Transverse colon (tissue), 4 donors: ENCODE data around the gene PNRC1. TPM values are rescaled to one million over a fixed set of nuclear protein-coding genes. Genes with fewer than 3 reads are reported as not detected.

Source experiments
- DNase-seq: peaks from one replicate; pipeline ENCODE4 v3.0.0-alpha.2; 2019
- H3K27ac ChIP-seq, 4 donors: fragments of 200-600 bp; sonication (generic); 2 replicates each; pipeline ENCODE4 v1.5.1; 2016 to 2018; ENCODE audit warnings: inconsistent platforms in 4 of 4
- H3K27me3 ChIP-seq: fragments of 200-600 bp; sonication (generic); 2 replicates; pipeline ENCODE4 v1.5.1; 2017; ENCODE audit warnings: inconsistent platforms
- H3K36me3 ChIP-seq, 4 donors: fragments of 200-600 bp; sonication (generic); 2 replicates each; pipeline ENCODE4 v1.5.1; 2017 to 2019; ENCODE audit warnings: inconsistent platforms in 4 of 4
- H3K4me1 ChIP-seq, 4 donors: fragments of 200-600 bp; sonication (generic); 2 replicates each; pipeline ENCODE4 v1.5.1; 2017 to 2020; ENCODE audit warnings: inconsistent platforms in 4 of 4
- H3K4me3 ChIP-seq, 4 donors: fragments of 200-600 bp; sonication (generic); 1 replicate in 1 of 4; 2 replicates in 3 of 4; pipeline versions ENCODE4 v1.5.1 to v1.6.1; 2017 to 2019; ENCODE audit warnings: inconsistent platforms in 4 of 4
- H3K9me3 ChIP-seq, 2 donors: fragments of 200-600 bp; sonication (generic); 2 replicates each; pipeline ENCODE4 v1.5.1; 2017 to 2019; ENCODE audit warnings: inconsistent platforms in 2 of 2
- CTCF ChIP-seq, 5 experiments: fragments of 200-600 bp in 3 of 5; fragments of 450-650 bp in 2 of 5; sonication (generic) in 3 of 5; IDR thresholded peaks; 1 replicate in 2 of 5; 2 replicates in 3 of 5; pipeline ENCODE4 v1.5.1; 2016 to 2017; ENCODE audit warnings: antibody characterized with exemption in 5 of 5, inconsistent platforms in 3 of 5, mild to moderate bottlenecking in 2 of 5, moderate library complexity in 1 of 5
- EP300 ChIP-seq: sonication (generic); formaldehyde crosslinking; IDR thresholded peaks from one replicate; pipeline ENCODE4 v1.6.1; 2017; ENCODE audit warnings: antibody characterized with exemption, low read depth
- POLR2A ChIP-seq: fragments of 450-650 bp; IDR thresholded peaks from one replicate; pipeline ENCODE4 v1.6.1; 2016; ENCODE audit warnings: antibody characterized with exemption, mild to moderate bottlenecking, moderate library complexity
- POLR2AphosphoS5 ChIP-seq, 3 donors: sonication (generic); formaldehyde crosslinking; IDR thresholded peaks; one replicate each; pipeline ENCODE4 v1.6.1; 2016; ENCODE audit warnings: antibody characterized with exemption in 3 of 3
- WGBS, 2 donors: methylation state at CpG; one replicate each; pipeline ENCODE4 v1.1.5; 2018; ENCODE audit warnings: low coverage in 1 of 2; 5-methylcytosine and 5-hydroxymethylcytosine counted together
- in situ Hi-C, 4 donors: fragments of 200-750 bp; cut with MboI; loops; one replicate each; pipeline versions ENCODE4 v1.15.0 to v1.15.1; 2017; ENCODE audit warnings: low sequenced_read_pairs in 3 of 4, low pct_ligation_motif_present in 1 of 4, low pct_unique_long_range_greater_than_20kb in 1 of 4
- intact Hi-C: fragments of 100-400 bp; cut with DNase I; formaldehyde crosslinking; loops from one replicate; pipeline ENCODE4 v1.15.1; 2023; ENCODE audit warnings: low total_unique reads
- total RNA-seq, 4 donors: library from RNA; depleted of rRNA; stranded (reverse); fragments of >200 nt; gene quantifications; one replicate each; pipeline ENCODE4 v1.1.0, GENCODE V29; 2016

Gene PNRC1
- total RNA-seq, 4 donors from 2014 or later, result 99.1 to 281 (median 157) TPM

DNA sequence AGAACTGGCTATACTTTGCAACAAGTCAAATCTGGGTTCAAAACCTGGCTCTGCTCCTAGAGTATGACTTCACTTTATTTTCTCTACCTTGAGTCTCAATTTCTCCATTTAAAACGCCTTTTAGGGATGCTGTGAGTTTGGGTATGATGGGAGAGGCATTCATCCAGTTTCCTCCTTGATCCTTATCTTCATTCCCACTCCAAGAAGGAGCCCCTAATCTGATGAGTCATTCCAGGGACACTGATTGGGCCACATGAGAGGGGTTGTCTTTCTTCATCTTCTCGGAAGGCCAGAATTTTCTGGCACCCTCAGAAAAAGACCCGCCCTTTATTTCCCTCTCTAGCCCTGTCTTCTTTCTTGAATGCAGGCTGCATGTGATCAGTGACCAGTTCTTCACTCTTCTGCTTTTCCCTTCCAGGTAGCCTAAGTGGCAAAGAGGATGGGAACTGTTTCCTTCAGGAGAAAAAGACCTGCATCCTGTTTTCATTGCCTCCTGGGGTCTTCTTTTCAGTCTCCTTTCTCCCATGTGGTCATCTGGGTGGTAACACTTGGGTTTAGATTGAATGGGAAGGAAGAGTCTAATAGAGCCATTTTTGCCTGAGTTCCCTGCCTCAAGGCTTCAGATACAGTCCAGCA is 32.1 kb upstream of the PNRC1 start:
- 83 to 86% methylated on average over 2 to 3 of the region's 3 CpGs for WGBS, 2 donors
- Histone ChIP-seq H3K9me3 (no peaks in the 10 kb centered on the region), H3K4me1 (peaks cover 0 to 10% (median 10%) of the 10 kb centered on the region in 4 donors), H3K36me3 (no peaks in the 10 kb centered on the region), H3K27me3 (no peaks in the 10 kb centered on the region), H3K4me3 (no peak overlapping the region), H3K27ac (no peak overlapping the region)
- DNase-seq, result no peak
- intact Hi-C loops, result no loop called here
- no peak for TF ChIP-seq CTCF (IDR thresholded peaks at IDR 0.05)
- TF ChIP-seq POLR2A, result no peak
- no peak for TF ChIP-seq POLR2AphosphoS5 (IDR thresholded peaks at IDR 0.05)
- no peak for TF ChIP-seq EP300
- in situ Hi-C loops, result no loop called here

DNA sequence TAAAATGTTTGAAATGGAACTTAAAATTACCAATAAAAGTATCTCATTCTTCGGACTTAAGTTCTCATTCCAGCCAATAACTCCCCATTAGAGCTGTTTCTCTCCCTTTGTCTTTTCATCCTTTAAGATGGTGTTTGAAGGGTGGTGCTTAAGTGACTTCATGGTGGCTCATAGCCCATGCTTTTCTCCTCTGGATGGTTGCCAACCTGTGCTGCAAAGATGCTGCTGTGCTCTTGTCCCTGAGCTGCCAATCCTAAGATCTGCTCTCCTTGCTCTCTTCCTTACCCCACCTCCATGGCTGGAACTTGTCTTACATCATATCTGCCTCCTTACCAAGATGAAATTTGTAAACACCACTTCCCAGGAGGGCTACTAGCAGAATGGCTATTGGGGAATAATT is 31.6 kb upstream of the PNRC1 start:
- Histone ChIP-seq H3K27me3 (no peaks in the 10 kb centered on the region), H3K36me3 (no peaks in the 10 kb centered on the region), H3K4me1 (peaks cover 0 to 10% (median 10%) of the 10 kb centered on the region in 4 donors), H3K27ac (no peak overlapping the region), H3K9me3 (no peaks in the 10 kb centered on the region), H3K4me3 (no peak overlapping the region)
- TF ChIP-seq POLR2AphosphoS5 (IDR thresholded peaks at IDR 0.05) (no peak), CTCF (IDR thresholded peaks at IDR 0.05) (no peak), POLR2A (no peak), EP300 (no peak)
- intact Hi-C loops (no loop called here), in situ Hi-C loops (no loop called here)
- 64% methylated on average over 1 of the region's 1 CpG; no CpG with 5 or more reads in 1 of the 2 donors for WGBS, 2 donors
- no peak for DNase-seq

DNA sequence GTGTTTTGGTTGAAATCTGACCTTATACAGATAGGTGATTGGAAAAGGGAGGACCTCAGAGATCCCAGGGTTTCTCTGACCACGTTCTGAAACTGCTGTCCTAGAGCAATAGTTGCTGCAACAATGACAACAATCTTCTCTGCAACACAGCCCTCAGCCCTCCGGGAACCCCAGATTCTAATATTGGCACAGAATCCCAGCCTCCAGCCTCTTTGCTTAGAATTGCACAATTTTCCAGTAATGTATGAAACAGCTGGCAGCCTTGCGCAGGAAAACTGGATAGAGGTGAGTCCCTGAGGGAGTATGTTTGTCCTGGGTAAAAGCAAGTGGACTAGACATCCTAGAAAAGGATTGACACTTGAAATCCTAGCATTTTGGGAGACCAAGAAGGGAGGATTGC is 30.4 kb upstream of the PNRC1 start:
- in situ Hi-C loops (no loop called here), intact Hi-C loops (no loop called here)
- H3K27ac ChIP-seq, result no peak overlapping the region

GRCh38 chr6:89050697-89051096 is 29.9 kb upstream of the PNRC1 start:
- DNase-seq, result no peak
- in situ Hi-C loops (no loop called here), intact Hi-C loops (no loop called here)
- Histone ChIP-seq H3K9me3 (no peaks in the 10 kb centered on the region), H3K4me1 (peaks cover 0 to 10% (median 10%) of the 10 kb centered on the region in 4 donors), H3K27ac (no peak overlapping the region), H3K36me3 (no peaks in the 10 kb centered on the region), H3K4me3 (no peak overlapping the region), H3K27me3 (no peaks in the 10 kb centered on the region)
- no peak for TF ChIP-seq EP300
- no peak for TF ChIP-seq POLR2A
- TF ChIP-seq CTCF (IDR thresholded peaks at IDR 0.05), result no peak
- no peak for TF ChIP-seq POLR2AphosphoS5 (IDR thresholded peaks at IDR 0.05)
- WGBS, 2 donors, result 74% methylated on average over 3 of the region's 3 CpGs; no CpG with 5 or more reads in 1 of the 2 donors

More for the DNA sequence above, 30.4 kb upstream of the PNRC1 start:
- DNase-seq, result peak; percentile 18
- no peak for TF ChIP-seq POLR2A
- peak; percentile 46 to 61 (median 53) for TF ChIP-seq POLR2AphosphoS5 (IDR thresholded peaks at IDR 0.05)
- no peak overlapping the region for H3K4me3 ChIP-seq
- WGBS, 2 donors, result 62 to 83% methylated on average over 2 to 3 of the region's 3 CpGs
- peaks cover 0 to 10% (median 10%) of the 10 kb centered on the region in 4 donors for H3K4me1 ChIP-seq
- no peaks in the 10 kb centered on the region for H3K9me3 ChIP-seq
- no peaks in the 10 kb centered on the region for H3K36me3 ChIP-seq
- H3K27me3 ChIP-seq, result no peaks in the 10 kb centered on the region

GRCh38 chr6:89051676-89052075 is 28.9 kb upstream of the PNRC1 start:
- TF ChIP-seq EP300 (no peak), POLR2AphosphoS5 (IDR thresholded peaks at IDR 0.05) (no peak), CTCF (IDR thresholded peaks at IDR 0.05) (no peak), POLR2A (no peak)
- Histone ChIP-seq H3K9me3 (no peaks in the 10 kb centered on the region), H3K4me3 (no peak overlapping the region), H3K4me1 (peaks cover 0 to 10% (median 9%) of the 10 kb centered on the region in 4 donors), H3K27ac (no peak overlapping the region), H3K36me3 (no peaks in the 10 kb centered on the region), H3K27me3 (no peaks in the 10 kb centered on the region)
- in situ Hi-C loops (no loop called here), intact Hi-C loops (no loop called here)
- no peak for DNase-seq
- WGBS, 2 donors, result 71 to 77% methylated on average over 1 to 3 of the region's 3 CpGs
